ENCODE results near the gene CEP162.

CEP162 gene

GRCh38 chr6:84151669-84152068, 75.8 kb downstream of the CEP162 start:
- TF ChIP-seq, protein P1, sequence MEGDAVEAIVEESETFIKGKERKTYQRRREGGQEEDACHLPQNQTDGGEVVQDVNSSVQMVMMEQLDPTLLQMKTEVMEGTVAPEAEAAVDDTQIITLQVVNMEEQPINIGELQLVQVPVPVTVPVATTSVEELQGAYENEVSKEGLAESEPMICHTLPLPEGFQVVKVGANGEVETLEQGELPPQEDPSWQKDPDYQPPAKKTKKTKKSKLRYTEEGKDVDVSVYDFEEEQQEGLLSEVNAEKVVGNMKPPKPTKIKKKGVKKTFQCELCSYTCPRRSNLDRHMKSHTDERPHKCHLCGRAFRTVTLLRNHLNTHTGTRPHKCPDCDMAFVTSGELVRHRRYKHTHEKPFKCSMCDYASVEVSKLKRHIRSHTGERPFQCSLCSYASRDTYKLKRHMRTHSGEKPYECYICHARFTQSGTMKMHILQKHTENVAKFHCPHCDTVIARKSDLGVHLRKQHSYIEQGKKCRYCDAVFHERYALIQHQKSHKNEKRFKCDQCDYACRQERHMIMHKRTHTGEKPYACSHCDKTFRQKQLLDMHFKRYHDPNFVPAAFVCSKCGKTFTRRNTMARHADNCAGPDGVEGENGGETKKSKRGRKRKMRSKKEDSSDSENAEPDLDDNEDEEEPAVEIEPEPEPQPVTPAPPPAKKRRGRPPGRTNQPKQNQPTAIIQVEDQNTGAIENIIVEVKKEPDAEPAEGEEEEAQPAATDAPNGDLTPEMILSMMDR (conservative IDR thresholded peaks at IDR 0.05; ENCODE audit: low read depth, low read length): no peak
- no peak for DNase-seq (ENCODE audit: low read depth)
- no peak overlapping the region for H3K4me3 ChIP-seq (ENCODE audit: low read length)

DNA sequence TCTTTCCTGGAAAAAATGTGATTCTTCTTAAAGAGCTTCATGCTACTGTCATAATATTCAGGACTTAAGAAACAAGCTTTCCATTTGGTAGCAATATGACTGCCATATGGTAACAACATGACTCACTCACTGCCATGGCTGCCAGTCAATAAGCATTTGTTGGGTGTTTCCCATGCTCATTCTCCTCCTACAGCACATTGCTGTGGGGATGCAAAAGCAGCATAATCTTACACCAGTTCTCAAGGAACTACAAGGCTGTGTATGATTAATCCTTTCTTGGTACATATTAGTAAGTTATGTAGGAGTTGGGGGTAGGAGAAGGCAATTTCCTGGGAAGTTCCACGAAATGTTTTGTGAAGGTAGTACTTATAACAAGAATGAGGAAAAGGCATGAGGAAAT, 76.7 kb downstream of the CEP162 start:
- DNase-seq (ENCODE audit: low read depth): peak; percentile 4
- TF ChIP-seq, protein P1 (conservative IDR thresholded peaks at IDR 0.05; ENCODE audit: low read depth, low read length): no peak
- H3K4me3 ChIP-seq (ENCODE audit: low read length): no peak overlapping the region

- no peak overlapping the region for H3K4me3 ChIP-seq (ENCODE audit: low read length)
- DNase-seq (ENCODE audit: low read depth): no peak
- TF ChIP-seq, protein P1 (conservative IDR thresholded peaks at IDR 0.05; ENCODE audit: low read depth, low read length): no peak
Measured at GRCh38 chr6:84141521-84141920, 85.9 kb downstream of the CEP162 start.

- DNase-seq (ENCODE audit: low read depth): no peak
- H3K4me3 ChIP-seq (ENCODE audit: low read length): no peak overlapping the region
- TF ChIP-seq, protein P1 (conservative IDR thresholded peaks at IDR 0.05; ENCODE audit: low read depth, low read length): no peak
Measured at GRCh38 chr6:84139311-84139710, 88.1 kb downstream of the CEP162 start.

GRCh38 chr6:84137989-84138575, 89.4 kb downstream of the CEP162 start:
- H3K4me3 ChIP-seq (ENCODE audit: low read length): no peak overlapping the region
- DNase-seq (ENCODE audit: low read depth): no peak
- TF ChIP-seq, protein P1 (conservative IDR thresholded peaks at IDR 0.05; ENCODE audit: low read depth, low read length): no peak

- TF ChIP-seq, protein P1 (conservative IDR thresholded peaks at IDR 0.05; ENCODE audit: low read depth, low read length): no peak
- no peak for DNase-seq (ENCODE audit: low read depth)
- H3K4me3 ChIP-seq (ENCODE audit: low read length): no peak overlapping the region
Measured at GRCh38 chr6:84137051-84137375, 90.4 kb downstream of the CEP162 start.

- TF ChIP-seq, protein P1 (conservative IDR thresholded peaks at IDR 0.05; ENCODE audit: low read depth, low read length): no peak
- H3K4me3 ChIP-seq (ENCODE audit: low read length): no peak overlapping the region
Measured at GRCh38 chr6:84136364-84137050, 90.9 kb downstream of the CEP162 start.

More at GRCh38 chr6:84136364-84137050, 90.9 kb downstream of the CEP162 start:
- no peak for DNase-seq (ENCODE audit: low read depth)

All from retinal pigment epithelial cell (primary cell).